ENCODE results near the gene HPGDS.
"Not testable (repeated sequence)": the region's sequence is repeated elsewhere in the genome, so short reads cannot be mapped to it uniquely, and the experiment has no call there.

Gene HPGDS

DNA sequence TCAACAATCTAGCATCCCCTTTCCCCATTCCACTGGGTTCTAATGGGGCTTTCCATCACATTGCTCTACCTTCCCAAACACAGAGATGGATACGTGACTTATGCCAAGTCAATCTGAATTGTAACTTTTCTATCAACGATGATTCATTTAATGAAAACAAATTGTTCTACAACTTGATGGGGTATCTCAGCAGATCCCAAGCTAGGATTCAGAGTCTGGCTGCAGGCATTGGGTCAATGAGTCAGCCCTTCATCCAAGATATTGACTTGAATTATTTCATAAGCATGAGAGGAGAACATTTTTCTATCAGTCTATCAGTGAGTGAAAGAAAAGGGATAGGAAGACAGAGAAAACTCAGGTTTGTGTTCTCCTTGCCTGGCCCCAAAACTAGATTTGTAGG is 15.0 kb upstream of the HPGDS start:
- DNase-seq (ENCODE audit: low read depth in 2 of 2): no peak

DNA sequence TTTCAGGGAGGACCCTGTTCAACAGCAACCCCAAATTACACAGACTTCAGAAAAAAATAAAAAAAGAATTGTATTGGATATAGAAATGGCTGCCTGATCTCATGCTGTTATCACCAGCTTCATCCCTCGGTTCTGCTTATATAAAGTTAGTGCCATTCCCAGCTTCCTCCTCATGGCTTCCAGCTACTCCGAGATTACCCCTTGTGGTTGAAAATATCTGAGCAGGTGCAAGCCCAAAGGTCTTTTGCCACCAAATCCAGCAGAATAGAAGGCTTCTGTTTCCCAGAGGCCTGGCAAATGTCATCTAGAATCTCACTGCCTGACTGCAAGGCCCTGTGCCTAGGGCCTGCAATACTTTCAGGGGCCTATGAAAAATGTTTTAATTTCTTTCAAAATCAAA is 13.8 kb upstream of the HPGDS start:
- DNase-seq (ENCODE audit: low read depth in 2 of 2): no peak

DNA sequence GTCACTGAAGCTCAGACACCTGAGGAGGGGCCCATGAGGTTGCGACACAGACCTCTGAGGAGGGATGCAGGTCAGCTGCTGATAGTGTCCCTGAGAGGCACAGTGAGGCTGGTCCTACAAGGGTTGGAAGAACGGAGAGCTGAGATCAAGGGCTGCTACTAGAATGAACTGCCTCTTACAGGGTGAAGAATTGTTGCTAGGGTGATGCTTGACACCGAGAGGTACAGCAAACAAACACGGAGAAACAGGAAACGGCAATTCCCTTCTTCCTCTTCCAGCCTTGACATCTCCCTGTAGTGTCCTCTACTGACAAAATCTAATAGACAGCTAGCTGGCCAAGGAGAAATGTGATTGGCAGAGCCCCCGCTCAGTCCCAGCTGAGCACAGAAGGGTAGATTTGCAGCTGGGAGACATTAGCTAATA is 11.8 kb upstream of the HPGDS start:
- no peak for DNase-seq (ENCODE audit: low read depth in 2 of 2)

DNA sequence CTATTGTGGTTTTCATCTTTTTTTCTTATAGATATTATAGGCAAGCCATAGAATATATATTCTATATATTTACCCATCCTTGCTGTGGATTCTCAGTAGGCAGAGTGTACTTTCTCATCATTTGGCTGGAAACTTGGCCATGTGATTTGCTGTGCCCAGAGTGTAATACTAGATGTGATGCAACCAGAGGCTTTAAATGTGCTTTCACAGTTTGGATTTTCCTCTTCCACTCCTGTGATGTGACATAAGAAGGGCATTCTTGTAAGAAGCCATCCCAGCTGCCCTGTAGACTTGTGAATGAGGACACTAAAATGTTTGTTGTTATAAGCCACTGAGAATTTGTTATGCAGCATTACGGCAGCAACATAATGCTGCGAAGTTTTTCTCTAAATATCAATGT is 10.4 kb upstream of the HPGDS start:
- no peak for DNase-seq (ENCODE audit: low read depth in 2 of 2)

DNA sequence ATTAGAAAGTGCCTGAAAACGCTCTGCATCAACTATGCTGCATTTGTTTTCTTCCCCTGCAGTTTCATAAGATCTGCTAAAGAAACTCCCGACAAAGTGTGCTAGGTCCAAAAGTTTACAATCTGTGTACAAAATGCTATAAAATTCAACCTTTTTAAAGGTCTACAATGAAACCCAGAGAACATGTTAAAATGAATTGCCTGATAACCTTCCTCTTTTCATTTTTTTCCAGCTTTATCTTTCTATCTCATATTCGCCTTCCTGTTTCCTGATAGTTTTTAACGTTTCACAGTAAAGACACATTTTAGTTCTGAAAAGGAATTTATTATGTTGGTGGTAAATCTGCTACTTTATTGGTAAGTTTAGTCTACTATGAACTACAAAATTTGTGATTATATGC is 9.5 kb upstream of the HPGDS start:
- no peak for DNase-seq (ENCODE audit: low read depth in 2 of 2)

DNA sequence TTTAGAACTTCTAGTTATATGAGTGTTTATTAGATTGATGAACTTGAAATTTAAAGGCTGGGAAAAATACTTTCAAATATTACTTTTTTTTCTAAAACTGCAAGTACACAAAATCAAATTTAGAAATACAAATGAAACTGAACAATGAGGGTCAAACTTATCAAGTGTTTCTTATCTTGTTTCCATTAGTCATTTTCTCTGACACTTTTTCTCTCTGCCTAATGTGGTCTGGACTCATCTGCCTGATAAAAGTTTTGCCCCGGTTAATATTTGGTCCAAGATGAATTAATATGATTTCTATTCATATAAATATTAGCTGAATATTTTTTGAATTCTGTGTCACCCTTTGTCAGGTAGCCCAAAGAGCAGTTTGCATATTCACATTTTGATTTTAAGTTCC is 8.7 kb upstream of the HPGDS start:
- DNase-seq (ENCODE audit: low read depth in 2 of 2): no peak

DNA sequence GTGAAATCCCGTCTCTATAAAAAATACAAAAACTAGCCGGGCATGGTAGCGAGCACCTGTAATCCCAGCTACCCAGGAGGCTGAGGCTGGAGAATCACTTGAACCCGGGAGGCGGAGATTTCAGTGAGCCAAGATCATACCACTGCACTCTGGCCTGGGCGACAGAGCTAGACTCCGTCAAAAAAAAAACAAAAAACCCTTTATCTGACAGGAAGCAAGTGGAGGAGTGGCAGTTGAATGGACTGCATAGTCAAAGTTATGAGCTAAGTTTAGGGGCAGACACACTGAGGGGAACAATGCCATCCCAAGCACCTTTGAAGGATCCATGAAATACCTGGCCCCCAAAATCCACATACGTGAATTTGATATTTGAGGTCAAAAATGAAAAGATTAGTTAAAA is 7.5 kb upstream of the HPGDS start:
- no peak for DNase-seq (ENCODE audit: low read depth in 2 of 2)

DNA sequence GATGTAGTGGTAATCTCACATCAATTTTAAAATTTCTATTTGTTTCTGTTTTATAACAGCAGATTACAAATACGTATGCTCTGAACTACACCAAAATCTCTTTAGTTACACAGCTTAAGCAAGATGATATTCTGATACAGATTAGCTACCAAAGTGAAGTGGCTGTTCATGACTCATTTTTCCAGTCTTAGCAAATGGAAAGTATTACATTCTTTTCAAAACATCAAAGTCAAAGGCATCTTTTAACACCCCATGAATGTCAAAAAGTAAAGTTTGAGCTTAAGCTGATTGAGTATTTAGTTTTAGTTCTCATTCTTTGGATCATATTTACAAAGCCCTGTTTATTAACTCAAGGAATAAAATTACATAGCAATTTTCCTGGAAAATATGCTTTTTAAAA is 6.6 kb upstream of the HPGDS start:
- DNase-seq (ENCODE audit: low read depth in 2 of 2): no peak

DNA sequence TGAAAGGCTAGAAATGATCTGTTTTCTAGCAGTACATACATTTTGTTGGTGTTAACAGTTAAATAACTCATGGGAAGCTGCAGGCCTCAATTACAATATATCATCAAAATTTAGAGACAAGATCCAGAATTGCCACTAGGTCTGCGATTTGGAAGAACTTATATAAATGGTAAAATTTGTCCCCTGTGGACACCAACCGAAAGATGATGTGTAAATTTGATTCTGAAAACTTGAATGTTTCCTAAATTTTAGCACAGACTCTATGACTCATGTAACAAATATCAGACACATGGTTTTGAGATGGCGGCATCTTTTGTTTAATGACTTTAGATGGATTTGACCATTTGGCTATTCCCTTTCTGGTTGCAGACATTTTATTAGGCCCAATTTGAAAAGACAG is 6.0 kb upstream of the HPGDS start:
- no peak for DNase-seq (ENCODE audit: low read depth in 2 of 2)

DNA sequence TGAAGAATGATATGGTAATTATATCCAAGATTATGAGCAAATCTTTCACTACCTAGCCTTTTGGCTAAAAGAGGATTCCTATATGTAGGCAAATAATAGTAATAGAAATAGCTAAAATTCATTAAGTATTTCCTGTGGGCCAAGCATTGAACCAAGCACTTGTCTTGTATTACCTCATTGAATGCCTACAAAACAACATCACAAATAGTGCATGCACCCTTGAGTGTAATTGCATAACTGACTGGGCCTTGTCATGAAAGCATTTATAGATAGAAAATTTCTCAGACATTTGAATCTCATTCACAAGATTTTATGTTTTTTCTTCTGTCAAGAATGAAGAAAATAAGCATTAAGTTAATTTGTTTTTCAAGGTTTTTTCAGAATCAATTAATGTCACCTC is 3.9 kb upstream of the HPGDS start:
- DNase-seq (ENCODE audit: low read depth in 2 of 2): no peak

DNA sequence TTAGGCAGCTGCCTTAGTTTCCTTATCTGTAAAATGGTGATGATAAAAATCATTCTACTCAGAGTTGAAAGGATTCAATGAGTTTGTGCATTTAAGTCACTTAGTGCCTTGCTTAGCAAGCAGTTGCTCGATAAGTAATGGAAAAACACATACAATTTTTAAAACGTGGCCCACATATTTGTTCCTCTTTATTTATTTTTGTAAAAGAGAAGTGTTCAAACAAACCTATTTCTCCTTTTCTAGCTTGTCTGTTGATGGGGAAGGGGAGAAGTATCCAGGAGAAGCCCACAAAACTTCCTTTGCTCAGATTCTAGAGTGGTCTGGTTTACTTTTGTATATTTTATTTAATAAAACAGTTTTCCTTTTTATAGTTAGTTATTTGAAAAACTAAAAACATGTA is 3.3 kb upstream of the HPGDS start:
- no peak for DNase-seq (ENCODE audit: low read depth in 2 of 2)

DNA sequence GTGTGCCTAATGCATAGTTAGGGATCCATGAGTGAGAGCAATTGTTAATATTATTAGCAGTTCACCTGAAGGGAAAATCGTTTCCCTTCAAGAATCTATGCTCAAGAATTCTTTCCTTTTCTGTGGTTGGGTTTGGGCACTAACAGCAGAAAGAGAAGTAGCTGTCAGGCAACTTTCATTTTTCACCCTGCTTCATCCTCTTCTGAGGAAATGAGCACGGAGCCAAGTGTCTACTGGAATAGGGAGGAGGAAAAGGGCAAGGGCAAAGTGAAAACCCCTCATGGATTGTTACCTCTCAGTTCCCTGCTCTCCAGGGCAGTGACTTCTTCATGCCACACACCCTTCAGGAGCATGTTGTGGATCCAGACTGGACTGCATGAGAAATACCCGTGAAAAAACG is 2.6 kb upstream of the HPGDS start:
- no peak for DNase-seq (ENCODE audit: low read depth in 2 of 2)

DNA sequence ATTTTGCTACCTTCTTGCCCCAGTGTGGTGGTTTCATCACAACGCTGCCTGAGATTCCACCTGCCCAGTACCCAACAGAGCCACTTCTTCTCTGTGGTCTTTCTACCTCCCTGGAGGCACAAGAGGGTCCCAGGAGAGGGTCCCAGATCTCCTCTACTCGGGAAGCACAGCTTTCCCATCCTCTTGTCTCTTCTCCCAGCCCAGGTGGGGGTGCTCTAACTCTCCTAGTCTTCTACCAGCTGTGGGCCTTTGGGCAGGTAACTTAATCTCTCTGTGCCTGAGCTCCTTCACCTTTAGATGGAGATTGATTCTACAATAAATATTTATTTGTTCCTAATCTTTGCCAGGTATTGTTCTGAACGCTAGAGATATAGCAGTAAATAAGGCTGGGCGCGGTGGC is 1.8 kb upstream of the HPGDS start:
- no peak for DNase-seq (ENCODE audit: low read depth in 2 of 2)

DNA sequence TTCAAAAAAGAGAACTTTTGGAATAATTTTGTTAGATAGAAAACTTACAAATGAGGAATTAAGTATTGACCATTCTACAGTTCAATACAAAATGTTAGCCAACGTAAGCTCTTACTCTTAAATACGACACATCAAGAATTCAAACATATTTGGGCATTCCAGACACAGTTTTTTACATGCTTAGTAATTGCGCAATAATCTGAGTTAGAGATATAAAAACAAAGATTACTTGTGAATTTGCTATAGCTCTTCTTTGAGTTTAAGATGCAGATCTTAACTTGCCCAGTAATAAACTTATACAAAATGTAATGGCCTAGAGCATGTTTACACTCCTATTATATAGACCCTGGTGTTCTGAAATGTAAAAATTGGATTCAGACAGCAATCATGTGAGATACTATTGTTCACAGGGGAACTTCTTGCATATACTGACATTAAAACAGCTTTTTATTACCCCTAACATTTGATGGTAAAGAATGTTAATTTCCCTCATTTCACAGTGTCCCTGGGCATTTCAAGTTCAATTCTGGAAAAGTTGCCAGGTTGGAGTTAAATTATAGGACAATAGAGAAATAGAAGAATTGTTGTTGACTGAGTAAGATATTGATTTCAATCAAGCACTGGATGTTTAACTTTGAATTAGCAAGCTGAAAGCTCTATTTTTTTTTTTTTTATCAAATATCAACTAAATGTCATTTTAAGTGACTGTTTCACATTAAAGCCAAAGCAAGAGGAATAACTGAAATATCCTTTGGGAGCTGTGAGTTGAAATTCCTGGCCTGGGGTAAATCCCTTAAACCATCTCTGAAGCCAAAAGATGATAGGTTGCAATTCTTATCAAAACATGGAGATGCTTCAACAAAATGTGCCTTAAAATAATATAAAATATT is 910 bp downstream of the HPGDS start:
- DNase-seq (ENCODE audit: low read depth in 2 of 2): no peak

DNA sequence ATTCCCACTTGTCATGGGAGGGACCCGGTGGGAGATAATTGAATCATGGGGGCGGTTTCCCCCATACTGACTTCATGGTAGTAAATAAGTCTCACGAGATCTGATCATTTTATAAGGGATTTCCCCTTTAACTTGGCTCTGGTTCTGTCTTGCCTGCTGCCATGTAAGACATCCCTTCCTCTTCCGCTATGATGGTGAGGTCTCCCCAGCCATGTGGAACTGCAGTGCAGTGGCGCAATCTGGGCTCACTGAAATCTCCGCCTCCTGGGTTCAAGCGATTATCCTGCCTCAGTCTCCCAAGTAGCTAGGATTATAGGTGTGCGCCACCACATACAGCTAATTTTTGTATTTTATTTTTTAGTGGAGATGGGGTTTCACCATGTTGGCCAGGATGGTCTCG is 2.9 kb downstream of the HPGDS start:
- no peak for DNase-seq (ENCODE audit: low read depth in 2 of 2)

DNA sequence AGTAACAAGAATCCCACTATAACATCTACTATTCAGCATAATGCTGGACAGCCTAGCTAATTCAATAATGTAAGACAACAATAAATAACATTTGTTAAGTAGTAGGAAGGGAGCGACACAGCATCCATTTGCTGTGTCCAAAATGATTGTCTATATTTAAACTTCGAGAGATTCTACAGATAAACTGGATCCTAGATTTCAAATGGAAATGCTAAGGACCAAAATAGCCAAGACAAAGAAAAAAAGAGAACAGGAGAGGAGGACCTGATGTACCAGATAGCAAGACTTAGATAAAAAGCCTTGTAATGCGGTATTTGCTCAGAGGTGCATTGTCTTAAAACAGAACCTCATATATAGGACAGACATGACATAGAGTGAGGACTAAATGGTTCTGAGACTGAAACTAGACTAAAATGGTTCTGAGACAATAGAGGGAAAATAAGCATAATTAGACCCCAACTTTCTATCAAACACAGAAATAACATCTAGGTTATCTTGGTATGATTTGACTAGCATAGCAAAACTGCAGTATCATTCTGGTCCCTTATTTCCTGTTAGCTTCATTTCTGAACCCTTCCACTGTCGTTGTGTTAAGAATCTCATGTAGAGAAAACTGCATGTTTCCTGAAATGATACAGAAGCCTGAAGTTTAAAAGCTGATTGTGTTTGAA is 3.8 kb downstream of the HPGDS start:
- no peak for DNase-seq (ENCODE audit: low read depth in 2 of 2)

DNA sequence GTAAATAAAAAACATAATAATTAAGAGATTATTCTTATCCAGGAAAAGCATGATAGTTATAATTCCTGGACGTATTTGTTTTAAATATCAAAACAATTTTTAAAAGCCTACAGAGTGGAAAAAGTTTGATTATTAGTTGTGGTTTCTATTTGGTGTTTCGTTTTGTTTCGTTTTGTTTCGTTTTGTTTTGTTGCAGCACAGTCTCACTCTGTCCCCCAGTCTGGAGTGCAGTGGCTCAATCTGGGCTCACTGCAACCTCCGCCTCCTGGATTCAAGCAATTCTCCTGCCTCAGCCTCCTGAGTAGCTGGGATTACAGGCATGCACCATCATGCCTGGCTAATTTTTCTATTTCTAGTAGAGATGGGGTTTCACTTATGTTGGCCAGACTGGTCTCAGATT is 5.8 kb downstream of the HPGDS start:
- DNase-seq (ENCODE audit: low read depth in 2 of 2): not testable (repeated sequence)

DNA sequence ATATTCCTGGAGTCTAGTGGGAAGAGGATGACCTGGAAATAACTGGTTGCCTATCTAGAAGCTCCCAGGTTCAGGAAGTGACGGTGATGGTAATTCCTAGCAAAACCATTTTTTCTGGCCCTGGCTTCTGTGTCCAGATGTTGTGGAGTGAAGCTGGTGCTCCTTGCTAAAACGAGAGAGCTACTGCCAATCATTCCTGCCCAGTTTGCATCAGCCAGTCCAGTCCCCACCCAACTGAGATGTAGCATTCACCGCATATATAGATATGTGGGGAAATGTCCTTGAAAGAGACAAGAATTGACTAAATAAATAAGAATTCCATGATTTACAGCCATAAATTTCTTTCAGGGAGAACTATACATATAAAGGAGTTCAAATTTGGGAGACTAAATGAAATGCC is 6.3 kb downstream of the HPGDS start:
- no peak for DNase-seq (ENCODE audit: low read depth in 2 of 2)

DNA sequence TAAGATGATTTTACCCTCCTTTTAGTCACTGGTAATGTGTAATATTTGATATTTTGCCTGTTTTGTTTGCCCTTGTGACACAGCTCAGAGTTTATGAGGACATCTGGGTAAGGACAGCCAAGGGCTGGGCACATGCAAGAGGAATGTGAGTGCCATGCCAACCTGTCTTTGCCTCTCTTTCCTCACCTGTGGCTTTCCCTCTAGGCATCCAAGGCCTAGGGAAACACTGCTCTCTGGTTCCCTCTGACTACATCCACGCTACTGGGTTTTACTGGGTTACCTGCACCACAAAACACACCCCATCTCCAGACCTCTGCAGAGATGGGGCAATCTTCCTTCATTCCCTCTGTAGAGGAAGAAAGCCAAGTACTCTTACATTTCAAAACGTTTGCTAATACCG is 7.7 kb downstream of the HPGDS start:
- no peak for DNase-seq (ENCODE audit: low read depth in 2 of 2)

DNA sequence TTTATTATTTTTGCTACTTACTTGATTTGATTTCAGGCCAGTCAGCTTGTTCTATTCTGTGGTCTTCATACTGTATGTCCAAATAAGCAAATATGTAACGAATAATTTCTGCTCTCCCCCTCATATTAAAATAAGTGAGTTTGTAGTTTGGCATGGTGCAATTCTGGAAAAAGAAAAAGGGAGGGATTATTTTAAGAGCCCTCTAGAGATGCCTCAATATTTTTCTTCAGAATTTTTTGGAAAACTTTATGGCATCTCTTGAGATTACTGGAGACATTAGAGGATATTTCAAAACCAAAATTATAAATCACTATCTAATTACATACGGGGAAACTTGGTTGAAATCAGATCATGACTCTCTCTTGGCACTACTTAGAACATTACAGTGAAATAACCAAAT is 8.2 kb downstream of the HPGDS start:
- no peak for DNase-seq (ENCODE audit: low read depth in 2 of 2)

DNA sequence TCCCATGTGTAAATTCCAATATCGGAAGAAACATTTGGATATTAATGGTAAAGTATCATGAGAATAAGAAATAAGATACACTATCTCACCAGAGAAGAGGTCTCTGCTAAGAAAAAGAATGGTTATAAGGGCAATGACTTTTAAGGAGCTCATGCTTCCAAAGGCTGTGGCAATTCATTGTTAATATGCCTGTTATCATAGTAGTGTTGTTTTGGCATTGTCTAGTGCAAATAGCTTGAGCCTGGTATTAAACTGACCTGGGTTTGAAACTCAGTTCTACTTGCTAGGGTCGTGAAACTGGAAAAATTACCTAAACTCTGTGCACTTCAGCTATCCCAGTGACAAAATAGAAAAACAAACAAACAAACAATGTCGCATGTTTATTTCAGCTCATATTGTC is 8.8 kb downstream of the HPGDS start:
- DNase-seq (ENCODE audit: low read depth in 2 of 2): no peak

DNA sequence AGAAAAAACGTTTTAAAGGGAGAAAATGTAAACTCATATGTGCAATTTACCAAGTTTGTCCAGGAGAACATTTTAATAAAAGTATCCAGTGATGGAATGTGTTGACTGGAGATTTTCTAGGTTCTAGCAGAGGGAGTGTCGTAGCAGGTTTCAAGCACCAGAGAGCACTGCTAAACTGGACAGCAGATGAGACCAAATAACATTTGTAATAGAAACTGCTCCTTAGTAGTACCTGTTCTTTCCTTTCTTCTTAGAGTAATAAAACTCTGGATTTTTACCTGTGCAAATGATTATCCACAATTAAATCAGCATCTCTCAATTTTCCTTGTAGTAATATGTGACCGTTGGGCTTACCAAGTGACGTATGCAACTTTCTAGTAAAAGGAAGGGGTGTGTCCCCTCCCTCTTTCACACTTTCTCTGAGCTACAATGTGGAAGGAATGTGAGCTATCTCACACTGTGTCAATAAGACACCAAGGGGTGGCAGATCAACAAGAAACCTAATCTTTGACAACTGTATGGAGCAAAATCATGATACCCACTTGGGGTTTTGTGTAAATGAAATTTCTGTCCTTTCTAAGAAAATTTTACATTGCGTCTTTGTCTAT is 9.5 kb downstream of the HPGDS start:
- DNase-seq (ENCODE audit: low read depth in 2 of 2): no peak

DNA sequence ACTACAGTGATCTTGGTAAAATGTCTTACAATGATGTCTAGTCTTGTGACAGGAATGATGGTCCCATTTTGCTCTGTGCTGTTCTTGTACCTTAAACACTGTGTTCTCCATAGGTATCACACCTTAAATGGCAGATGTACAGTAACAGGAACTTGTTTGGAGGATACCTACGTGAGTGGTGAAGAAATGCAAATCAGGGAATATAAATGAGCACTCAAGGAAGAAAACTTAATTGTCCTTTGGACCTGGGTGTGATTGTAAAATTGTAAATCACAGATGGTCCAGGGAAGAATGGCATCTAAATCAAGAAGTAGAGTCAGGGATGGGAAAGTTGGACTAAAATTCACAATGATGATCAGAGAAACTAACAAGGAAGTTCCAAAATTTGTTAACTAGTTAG is 12.7 kb downstream of the HPGDS start:
- no peak for DNase-seq (ENCODE audit: low read depth in 2 of 2)
